ENCODE measurements around the gene IGSF11. TPM values are rescaled to one million over a fixed set of nuclear protein-coding genes. Genes with fewer than 3 reads are reported as not detected.
A peak's percentile ranks its signal among the peaks of the same experiment; 100 is the strongest.

The IGSF11 gene
- total and polyA plus RNA-seq, 9 of the 15 experiments (the other 6 are each of a cell fraction or from before 2014, with no cell fraction given) = 1.2 to 2.8 (median 1.7) TPM

DNA sequence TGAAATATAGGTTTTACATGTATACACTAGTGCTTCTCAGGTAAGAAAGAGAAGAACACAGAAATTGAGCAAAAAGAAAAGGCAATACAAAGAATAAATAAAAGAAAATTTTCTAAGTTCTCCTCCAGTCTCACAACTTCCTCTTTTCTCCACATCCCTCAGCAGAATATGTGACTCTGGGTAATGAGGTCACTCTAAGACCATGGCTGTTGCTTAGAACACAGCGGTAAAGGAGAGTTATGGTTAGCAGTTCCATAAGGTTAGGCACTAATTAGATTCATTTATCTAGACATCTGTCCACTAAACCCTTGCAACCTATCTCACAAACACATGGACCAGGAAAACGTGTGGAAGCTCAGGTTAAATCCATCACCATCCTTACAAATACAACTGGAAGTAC, 47.9 kb downstream of the IGSF11 start (continued):
- no peak for TF ChIP-seq ARNT (IDR thresholded peaks at IDR 0.05)
- no peak for TF ChIP-seq ELF4 (CRISPR knock-in tag; IDR thresholded peaks at IDR 0.05)
- no peak for TF ChIP-seq BCOR (IDR thresholded peaks at IDR 0.05)

GRCh38 chr3:118984699-118985098, 49.9 kb downstream of the IGSF11 start:
- Histone ChIP-seq H3K36me3 (ENCODE audit: control insufficient read depth, insufficient read depth, low read length) (no peaks in the 10 kb centered on the region), H3K27me3 (ENCODE audit: control insufficient read depth in 2 of 2, insufficient read depth in 2 of 2, low read length in 2 of 2) (no peaks in the 10 kb centered on the region), H4K20me1 (replicated peaks; ENCODE audit: control insufficient read depth, insufficient read depth, low read length) (no peaks in the 10 kb centered on the region), H2AFZ (ENCODE audit: low read depth, low read length) (no peak overlapping the region), H3K27ac (ENCODE audit: extremely low read depth, low read depth, low read length) (no peak overlapping the region), H3K79me2 (ENCODE audit: control insufficient read depth, insufficient read depth, low read length) (no peaks in the 10 kb centered on the region), H3K9me3 (replicated peaks; ENCODE audit: control insufficient read depth, insufficient read depth, low read depth, low read length) (no peaks in the 10 kb centered on the region), H3K4me2 (ENCODE audit: insufficient read depth, low read length) (no peak overlapping the region; the same call in 1 of the 2 replicates), H3K9ac (ENCODE audit: insufficient read depth in 1 of 2, low read depth in 2 of 2, low read length in 2 of 2) (no peak overlapping the region), H3K4me3 (no peak overlapping the region), H3K4me1 (replicated peaks in 1 of 2; ENCODE audit: control insufficient read depth in 2 of 2, insufficient read depth in 2 of 2, low read length in 2 of 2) (peaks cover 0 to 17% of the 10 kb centered on the region in 2 experiments; a peak in 3 of 5 replicates), H3K9me1 (ENCODE audit: control insufficient read depth, insufficient read depth, low read length) (no peaks in the 10 kb centered on the region)
- ChIA-PET CTCF (ENCODE audit: low intra/inter-chr PET ratio) (no interaction called here), POLR2A (no interaction called here)
- DNase-seq (ENCODE audit: extremely low read depth in 1 of 4, low spot score in 3 of 4) (peak in 3 of 4 experiments; percentile 7 to 61 (median 32)), FAIRE-seq (peak; percentile 90), ATAC-seq (peak; percentile 60; the same call in 2 of the 3 replicates)
- in situ Hi-C loops (cut with MboI) (no loop called here), intact Hi-C loops (cut with micrococcal nuclease) (loop anchor here (5.0 kb wide), 1 partner anchor 97 kb away; no protein-coding TSS in a partner anchor)
- 0% methylated on average over 2 of the region's 2 CpGs for WGBS (ENCODE audit: insufficient coverage, low coverage, missing lambda C conversion rate)
- no TSS peak for BruUV-seq (replicated peaks)
- 0 out of 2 replicates have a peak, but pooled peaks have one; percentile 11 for TF ChIP-seq MAFG (tag; conservative IDR thresholded peaks at IDR 0.05)
- TF ChIP-seq ZBTB9 (CRISPR knock-in tag; IDR thresholded peaks at IDR 0.05) = no peak
- no peak for TF ChIP-seq EHMT2 (IDR thresholded peaks at IDR 0.05)
- TF ChIP-seq RBM34 (IDR thresholded peaks at IDR 0.05; ENCODE audit: borderline replicate concordance, insufficient read depth, low read length) = no peak
- no peak for TF ChIP-seq CC2D1A (IDR thresholded peaks at IDR 0.05)
- TF ChIP-seq, protein P1, sequence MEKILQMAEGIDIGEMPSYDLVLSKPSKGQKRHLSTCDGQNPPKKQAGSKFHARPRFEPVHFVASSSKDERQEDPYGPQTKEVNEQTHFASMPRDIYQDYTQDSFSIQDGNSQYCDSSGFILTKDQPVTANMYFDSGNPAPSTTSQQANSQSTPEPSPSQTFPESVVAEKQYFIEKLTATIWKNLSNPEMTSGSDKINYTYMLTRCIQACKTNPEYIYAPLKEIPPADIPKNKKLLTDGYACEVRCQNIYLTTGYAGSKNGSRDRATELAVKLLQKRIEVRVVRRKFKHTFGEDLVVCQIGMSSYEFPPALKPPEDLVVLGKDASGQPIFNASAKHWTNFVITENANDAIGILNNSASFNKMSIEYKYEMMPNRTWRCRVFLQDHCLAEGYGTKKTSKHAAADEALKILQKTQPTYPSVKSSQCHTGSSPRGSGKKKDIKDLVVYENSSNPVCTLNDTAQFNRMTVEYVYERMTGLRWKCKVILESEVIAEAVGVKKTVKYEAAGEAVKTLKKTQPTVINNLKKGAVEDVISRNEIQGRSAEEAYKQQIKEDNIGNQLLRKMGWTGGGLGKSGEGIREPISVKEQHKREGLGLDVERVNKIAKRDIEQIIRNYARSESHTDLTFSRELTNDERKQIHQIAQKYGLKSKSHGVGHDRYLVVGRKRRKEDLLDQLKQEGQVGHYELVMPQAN (IDR thresholded peaks at IDR 0.05; ENCODE audit: borderline replicate concordance) = no peak
- peak; percentile 86 for TF ChIP-seq ARID1B (IDR thresholded peaks at IDR 0.05)
- TF ChIP-seq SMAD1 (IDR thresholded peaks at IDR 0.05; ENCODE audit: low read depth, low read length, partially characterized antibody) = no peak
- no peak for TF ChIP-seq HCFC1 (IDR thresholded peaks at IDR 0.05; ENCODE audit: low read depth, low read length)
- no peak for TF ChIP-seq ZNF830 (CRISPR knock-in tag; IDR thresholded peaks at IDR 0.05)
- TF ChIP-seq JUNB (CRISPR knock-in tag; conservative IDR thresholded peaks at IDR 0.05) = 0 out of 2 replicates have a peak, but pooled peaks have one; percentile 8
- TF ChIP-seq THRAP3 (IDR thresholded peaks at IDR 0.05; ENCODE audit: borderline replicate concordance) = no peak
- TF ChIP-seq POLR2B (IDR thresholded peaks at IDR 0.05; ENCODE audit: low read depth, partially characterized antibody) = no peak
- no peak for TF ChIP-seq CBFB (CRISPR knock-in tag; IDR thresholded peaks at IDR 0.05)
- no peak for TF ChIP-seq SIX5 (IDR thresholded peaks at IDR 0.05; ENCODE audit: borderline replicate concordance in 1 of 2, insufficient read depth in 1 of 2, low read depth in 1 of 2, low read length in 2 of 2)
- peak; percentile 86 for TF ChIP-seq JUN (IDR thresholded peaks at IDR 0.05; ENCODE audit: borderline replicate concordance, low read depth, low read length)
- no peak for TF ChIP-seq JUN (CRISPR knock-in tag; IDR thresholded peaks at IDR 0.05; ENCODE audit: borderline replicate concordance)
- TF ChIP-seq ZFP1 (CRISPR knock-in tag; IDR thresholded peaks at IDR 0.05) = no peak
- TF ChIP-seq HMGN3 (IDR thresholded peaks at IDR 0.05; ENCODE audit: borderline replicate concordance, extremely low read depth, insufficient read length, low read depth, low read length) = no peak
